Suprapubic skin (tissue), 4 donors: ENCODE results near the gene TBC1D5. TPM values are rescaled to one million over a fixed set of nuclear protein-coding genes. Genes with fewer than 3 reads are reported as not detected.

Source experiments
- DNase-seq, 2 donors: peaks; one replicate each; pipeline ENCODE4 v3.0.0-alpha.2; 2019; ENCODE audit warnings: low spot score in 2 of 2
- H3K27ac ChIP-seq: fragments of 200-600 bp; sonication (generic); one replicate; pipeline ENCODE4 v1.5.1; 2019
- H3K27me3 ChIP-seq: fragments of 200-600 bp; sonication (generic); one replicate; pipeline ENCODE4 v1.5.1; 2019
- H3K36me3 ChIP-seq: fragments of 200-600 bp; sonication (generic); one replicate; pipeline ENCODE4 v1.5.1; 2019
- H3K4me1 ChIP-seq: fragments of 200-600 bp; sonication (generic); one replicate; pipeline ENCODE4 v1.5.1; 2019
- H3K4me3 ChIP-seq: fragments of 200-600 bp; sonication (generic); one replicate; pipeline ENCODE4 v1.5.1; 2019; ENCODE audit warnings: mild to moderate bottlenecking
- H3K9me3 ChIP-seq: fragments of 200-600 bp; sonication (generic); one replicate; pipeline ENCODE4 v1.5.1; 2019
- EP300 ChIP-seq: sonication (generic); formaldehyde crosslinking; IDR thresholded peaks from one replicate; pipeline ENCODE4 v1.6.1; 2017; ENCODE audit warnings: antibody characterized with exemption
- POLR2A ChIP-seq, 2 donors: fragments of 450-650 bp; IDR thresholded peaks; one replicate each; pipeline ENCODE4 v1.6.1; 2017; ENCODE audit warnings: antibody characterized with exemption in 2 of 2, mild to moderate bottlenecking in 2 of 2, moderate library complexity in 2 of 2
- POLR2AphosphoS5 ChIP-seq, 3 donors: sonication (generic); formaldehyde crosslinking; IDR thresholded peaks; one replicate each; pipeline ENCODE4 v1.6.1; 2017; ENCODE audit warnings: antibody characterized with exemption in 3 of 3
- WGBS: methylation state at CpG from one replicate; pipeline ENCODE4 v1.1.5; 2018; 5-methylcytosine and 5-hydroxymethylcytosine counted together
- total RNA-seq, 4 donors: library from RNA; depleted of rRNA; stranded (reverse); fragments of >200 nt; gene quantifications; one replicate each; pipeline ENCODE4 v1.1.0, GENCODE V29; 2016
- TF ChIP-seq, protein P1 (sequence below), 2 donors: fragments of 200-600 bp in 1 of 2; fragments of 450-650 bp in 1 of 2; sonication (generic) in 1 of 2; IDR thresholded peaks; one replicate each; pipeline ENCODE4 v1.5.1; 2016 to 2019; ENCODE audit warnings: antibody characterized with exemption in 2 of 2, mild to moderate bottlenecking in 1 of 2, moderate library complexity in 1 of 2

TBC1D5 gene
- total RNA-seq, 4 donors from 2014 or later = 66.4 to 98.5 (median 79.9) TPM

- H3K27ac ChIP-seq = no peak overlapping the region
- no peak overlapping the region for H3K4me3 ChIP-seq
- H3K27me3 ChIP-seq = no peaks in the 10 kb centered on the region
- TF ChIP-seq EP300 (no peak), POLR2A (IDR thresholded peaks at IDR 0.05) (no peak), POLR2AphosphoS5 (IDR thresholded peaks at IDR 0.05) (no peak)
- TF ChIP-seq, protein P1, sequence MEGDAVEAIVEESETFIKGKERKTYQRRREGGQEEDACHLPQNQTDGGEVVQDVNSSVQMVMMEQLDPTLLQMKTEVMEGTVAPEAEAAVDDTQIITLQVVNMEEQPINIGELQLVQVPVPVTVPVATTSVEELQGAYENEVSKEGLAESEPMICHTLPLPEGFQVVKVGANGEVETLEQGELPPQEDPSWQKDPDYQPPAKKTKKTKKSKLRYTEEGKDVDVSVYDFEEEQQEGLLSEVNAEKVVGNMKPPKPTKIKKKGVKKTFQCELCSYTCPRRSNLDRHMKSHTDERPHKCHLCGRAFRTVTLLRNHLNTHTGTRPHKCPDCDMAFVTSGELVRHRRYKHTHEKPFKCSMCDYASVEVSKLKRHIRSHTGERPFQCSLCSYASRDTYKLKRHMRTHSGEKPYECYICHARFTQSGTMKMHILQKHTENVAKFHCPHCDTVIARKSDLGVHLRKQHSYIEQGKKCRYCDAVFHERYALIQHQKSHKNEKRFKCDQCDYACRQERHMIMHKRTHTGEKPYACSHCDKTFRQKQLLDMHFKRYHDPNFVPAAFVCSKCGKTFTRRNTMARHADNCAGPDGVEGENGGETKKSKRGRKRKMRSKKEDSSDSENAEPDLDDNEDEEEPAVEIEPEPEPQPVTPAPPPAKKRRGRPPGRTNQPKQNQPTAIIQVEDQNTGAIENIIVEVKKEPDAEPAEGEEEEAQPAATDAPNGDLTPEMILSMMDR (IDR thresholded peaks at IDR 0.05) = no peak
- 73% methylated on average over 1 of the region's 1 CpG for WGBS
- H3K36me3 ChIP-seq = no peaks in the 10 kb centered on the region
- no peaks in the 10 kb centered on the region for H3K9me3 ChIP-seq
- no peaks in the 10 kb centered on the region for H3K4me1 ChIP-seq
- no peak for DNase-seq
Measured at GRCh38 chr3:17243621-17244020, 498.8 kb downstream of the TBC1D5 start.

- H3K36me3 ChIP-seq = peaks cover 13% of the 10 kb centered on the region
- H3K27ac ChIP-seq = no peak overlapping the region
- no peak overlapping the region for H3K4me3 ChIP-seq
- TF ChIP-seq, protein P1 (IDR thresholded peaks at IDR 0.05) = no peak
- TF ChIP-seq POLR2A (IDR thresholded peaks at IDR 0.05) (no peak), EP300 (no peak), POLR2AphosphoS5 (IDR thresholded peaks at IDR 0.05) (no peak)
- no peaks in the 10 kb centered on the region for H3K9me3 ChIP-seq
- H3K4me1 ChIP-seq = no peaks in the 10 kb centered on the region
- no peaks in the 10 kb centered on the region for H3K27me3 ChIP-seq
- DNase-seq = no peak
Measured at GRCh38 chr3:17239417-17239816, 503.0 kb downstream of the TBC1D5 start.

- no peak for TF ChIP-seq EP300
- TF ChIP-seq POLR2AphosphoS5 (IDR thresholded peaks at IDR 0.05) = no peak
- no peak for TF ChIP-seq POLR2A (IDR thresholded peaks at IDR 0.05)
- TF ChIP-seq, protein P1 (IDR thresholded peaks at IDR 0.05) = no peak
- no peaks in the 10 kb centered on the region for H3K4me1 ChIP-seq
- H3K27ac ChIP-seq = no peak overlapping the region
- DNase-seq = no peak
- no peaks in the 10 kb centered on the region for H3K27me3 ChIP-seq
- no peaks in the 10 kb centered on the region for H3K9me3 ChIP-seq
- H3K4me3 ChIP-seq = no peak overlapping the region
- peaks cover 13% of the 10 kb centered on the region for H3K36me3 ChIP-seq
Measured at GRCh38 chr3:17238023-17238422, 504.4 kb downstream of the TBC1D5 start.

- Histone ChIP-seq H3K9me3 (no peaks in the 10 kb centered on the region), H3K36me3 (peaks cover 13% of the 10 kb centered on the region), H3K27me3 (no peaks in the 10 kb centered on the region), H3K27ac (no peak overlapping the region), H3K4me1 (no peaks in the 10 kb centered on the region), H3K4me3 (no peak overlapping the region)
- TF ChIP-seq EP300 = no peak
- TF ChIP-seq, protein P1 (IDR thresholded peaks at IDR 0.05) = no peak
- no peak for TF ChIP-seq POLR2AphosphoS5 (IDR thresholded peaks at IDR 0.05)
- TF ChIP-seq POLR2A (IDR thresholded peaks at IDR 0.05) = no peak
- DNase-seq = no peak
Measured at GRCh38 chr3:17235310-17235709, 507.1 kb downstream of the TBC1D5 start.

GRCh38 chr3:17234382-17234781 lies 508.0 kb downstream of the TBC1D5 start:
- Histone ChIP-seq H3K27ac (no peak overlapping the region), H3K4me3 (no peak overlapping the region)
- TF ChIP-seq POLR2AphosphoS5 (IDR thresholded peaks at IDR 0.05) = no peak

DNA sequence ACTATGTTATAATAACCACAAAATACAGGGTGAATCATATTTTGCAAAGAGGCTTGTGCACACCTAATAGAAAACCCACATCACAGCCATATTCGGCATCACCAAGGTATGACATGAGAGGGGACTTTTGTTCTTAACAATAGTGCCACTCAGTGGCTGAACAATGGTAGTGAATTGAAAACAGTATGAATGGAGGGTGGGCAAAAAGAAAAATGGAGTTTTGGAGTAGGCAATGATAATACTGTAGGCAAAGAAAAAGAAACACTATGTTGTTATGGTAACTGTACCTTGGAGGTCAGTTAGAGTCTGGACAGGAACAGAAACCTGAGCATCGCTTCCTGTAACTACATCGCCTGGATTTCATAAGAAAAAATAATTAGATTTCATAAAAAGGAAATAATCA lies 509.0 kb downstream of the TBC1D5 start:
- peaks cover 13% of the 10 kb centered on the region for H3K36me3 ChIP-seq
- H3K4me1 ChIP-seq = no peaks in the 10 kb centered on the region
- no peak overlapping the region for H3K4me3 ChIP-seq
- 65% methylated on average over 3 of the region's 3 CpGs for WGBS
- no peak for DNase-seq
- no peak for TF ChIP-seq EP300
- TF ChIP-seq POLR2A (IDR thresholded peaks at IDR 0.05) = no peak
- TF ChIP-seq, protein P1 (IDR thresholded peaks at IDR 0.05) = peak in 1 of 2 donors; percentile 38
- TF ChIP-seq POLR2AphosphoS5 (IDR thresholded peaks at IDR 0.05) = no peak
- no peaks in the 10 kb centered on the region for H3K9me3 ChIP-seq
- H3K27me3 ChIP-seq = no peaks in the 10 kb centered on the region
- no peak overlapping the region for H3K27ac ChIP-seq

More at GRCh38 chr3:17234382-17234781, 508.0 kb downstream of the TBC1D5 start:
- no peaks in the 10 kb centered on the region for H3K9me3 ChIP-seq
- H3K27me3 ChIP-seq = no peaks in the 10 kb centered on the region
- peaks cover 13% of the 10 kb centered on the region for H3K36me3 ChIP-seq
- DNase-seq = no peak
- H3K4me1 ChIP-seq = no peaks in the 10 kb centered on the region
